KMS-11 (cell line): ENCODE results near the gene NIPAL3.

Experiments used
- H2AFZ ChIP-seq: fragments of 200-600 bp; sonication (generic); 2 replicates; pipeline ENCODE4 v1.6.1; 2016; ENCODE audit warnings: antibody characterized with exemption, mixed run types, low read depth
- H3K27ac ChIP-seq: fragments of 200-600 bp; sonication (generic); 2 replicates; pipeline ENCODE4 v1.6.1; 2016; ENCODE audit warnings: mild to moderate bottlenecking, mixed run types
- H3K27me3 ChIP-seq: fragments of 200-600 bp; sonication (generic); 2 replicates; pipeline ENCODE4 v1.6.1; 2017; ENCODE audit warnings: mild to moderate bottlenecking, low read depth, mixed run types, moderate library complexity; ENCODE audit not compliant: insufficient read depth
- H3K36me3 ChIP-seq: fragments of 200-600 bp; sonication (generic); 2 replicates; pipeline ENCODE4 v1.6.1; 2017; ENCODE audit warnings: mild to moderate bottlenecking, mixed run types; ENCODE audit not compliant: insufficient read depth
- H3K4me1 ChIP-seq: fragments of 200-600 bp; sonication (generic); 2 replicates; pipeline ENCODE4 v1.6.1; 2016; ENCODE audit warnings: mild to moderate bottlenecking, low read depth, mixed run types; ENCODE audit not compliant: poor library complexity, severe bottlenecking
- H3K4me2 ChIP-seq: fragments of 200-600 bp; sonication (generic); 2 replicates; pipeline ENCODE4 v1.7.0; 2016; ENCODE audit warnings: mild to moderate bottlenecking, mixed run types
- H3K4me3 ChIP-seq: fragments of 200-600 bp; sonication (generic); IDR thresholded peaks from 2 replicates; pipeline ENCODE4 v1.6.1; 2017; ENCODE audit warnings: low read depth, low read length, mixed read lengths; ENCODE audit not compliant: insufficient read depth
- H3K79me2 ChIP-seq: fragments of 200-600 bp; sonication (generic); 2 replicates; pipeline ENCODE4 v1.6.1; 2016; ENCODE audit warnings: low read depth, mixed run types; ENCODE audit not compliant: insufficient read depth
- H3K9ac ChIP-seq: fragments of 200-600 bp; sonication (generic); 2 replicates; pipeline ENCODE4 v1.6.1; 2016; ENCODE audit warnings: mild to moderate bottlenecking, mixed run types
- H4K20me1 ChIP-seq: fragments of 200-600 bp; sonication (generic); 2 replicates; pipeline ENCODE4 v1.6.1; 2016; ENCODE audit warnings: mild to moderate bottlenecking, mixed run types; ENCODE audit not compliant: insufficient read depth
- CTCF ChIP-seq: fragments of 200-600 bp; sonication (generic); conservative IDR thresholded peaks from 2 replicates; pipeline ENCODE4 v1.6.1; 2017; ENCODE audit warnings: low read depth, mild to moderate bottlenecking, antibody characterized with exemption, low read length, moderate library complexity, mixed read lengths

The NIPAL3 gene

GRCh38 chr1:24425441-24425840 lies 9.8 kb downstream of the NIPAL3 start:
- no peak overlapping the region for H3K4me3 ChIP-seq
- H3K9ac ChIP-seq, result no peak overlapping the region
- H3K27me3 ChIP-seq, result no peaks in the 10 kb centered on the region
- no peak for TF ChIP-seq CTCF
- no peak overlapping the region for H2AFZ ChIP-seq
- peaks cover 8% of the 10 kb centered on the region for H3K4me1 ChIP-seq
- H4K20me1 ChIP-seq, result no peaks in the 10 kb centered on the region
- H3K36me3 ChIP-seq, result no peaks in the 10 kb centered on the region
- H3K4me2 ChIP-seq, result no peak overlapping the region
- no peaks in the 10 kb centered on the region for H3K79me2 ChIP-seq
- no peak overlapping the region for H3K27ac ChIP-seq

- no peak overlapping the region for H3K4me3 ChIP-seq
- no peaks in the 10 kb centered on the region for H3K36me3 ChIP-seq
- no peaks in the 10 kb centered on the region for H4K20me1 ChIP-seq
- H2AFZ ChIP-seq, result no peak overlapping the region
- H3K27me3 ChIP-seq, result no peaks in the 10 kb centered on the region
- peaks cover 8% of the 10 kb centered on the region for H3K4me1 ChIP-seq
- no peak overlapping the region for H3K27ac ChIP-seq
- no peak overlapping the region for H3K4me2 ChIP-seq
- no peaks in the 10 kb centered on the region for H3K79me2 ChIP-seq
- H3K9ac ChIP-seq, result no peak overlapping the region
- no peak for TF ChIP-seq CTCF
Observed at GRCh38 chr1:24425922-24426321, 10.3 kb downstream of the NIPAL3 start.

GRCh38 chr1:24426744-24427544 lies 11.3 kb downstream of the NIPAL3 start:
- no peak overlapping the region for H3K4me2 ChIP-seq
- no peaks in the 10 kb centered on the region for H3K27me3 ChIP-seq
- no peaks in the 10 kb centered on the region for H4K20me1 ChIP-seq
- H3K36me3 ChIP-seq, result no peaks in the 10 kb centered on the region
- peaks cover 8% of the 10 kb centered on the region for H3K4me1 ChIP-seq
- H3K79me2 ChIP-seq, result no peaks in the 10 kb centered on the region
- TF ChIP-seq CTCF, result no peak
- H3K27ac ChIP-seq, result no peak overlapping the region
- H3K4me3 ChIP-seq, result no peak overlapping the region
- H2AFZ ChIP-seq, result no peak overlapping the region
- no peak overlapping the region for H3K9ac ChIP-seq

- Histone ChIP-seq H3K9ac (no peak overlapping the region), H3K79me2 (no peaks in the 10 kb centered on the region), H2AFZ (no peak overlapping the region), H3K4me1 (peaks cover 8% of the 10 kb centered on the region), H3K27me3 (no peaks in the 10 kb centered on the region), H3K4me3 (no peak overlapping the region), H3K4me2 (no peak overlapping the region), H3K27ac (no peak overlapping the region), H3K36me3 (no peaks in the 10 kb centered on the region), H4K20me1 (no peaks in the 10 kb centered on the region)
- no peak for TF ChIP-seq CTCF
Observed at GRCh38 chr1:24427545-24427862, 11.9 kb downstream of the NIPAL3 start.
